ENCODE data around the gene LBH. TPM values are rescaled to one million over a fixed set of nuclear protein-coding genes. Genes with fewer than 3 reads are reported as not detected.

The LBH gene
- total and polyA plus RNA-seq, 2 experiments from 2014 or later: 17.5 to 30.3 TPM

DNA sequence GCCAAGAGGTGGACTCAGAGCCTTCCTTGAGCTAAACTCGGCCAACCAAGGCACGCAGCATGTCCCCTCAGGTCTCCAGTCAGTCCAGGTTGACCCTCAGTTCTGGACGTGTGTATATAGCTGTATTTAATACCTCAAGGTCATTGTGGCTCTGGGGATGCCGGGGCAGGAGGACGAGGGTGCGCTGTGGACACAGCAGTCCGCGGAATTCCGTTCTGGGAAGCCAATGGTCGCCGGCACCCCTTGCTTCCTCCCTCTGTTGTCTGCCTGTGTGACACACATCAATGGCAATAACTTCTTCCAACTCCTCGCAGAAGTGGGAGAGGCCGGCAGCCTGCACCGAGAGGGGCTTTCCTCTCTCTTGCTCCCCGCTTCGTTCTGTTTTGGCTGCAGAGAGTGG is 27.7 kb downstream of the LBH start:
- no peak for ATAC-seq

More for the DNA sequence above, 27.7 kb downstream of the LBH start:
- Histone ChIP-seq H3K36me3 (ENCODE audit: insufficient read depth) (no peaks in the 10 kb centered on the region), H3K4me2 (no peak overlapping the region), H4K20me1 (replicated peaks; ENCODE audit: insufficient read depth) (no peaks in the 10 kb centered on the region), H3K27me3 (ENCODE audit: insufficient read depth) (no peaks in the 10 kb centered on the region), H3F3A (replicated peaks; ENCODE audit: low read depth) (no peaks in the 10 kb centered on the region), H3K9me2 (ENCODE audit: insufficient read depth) (no peaks in the 10 kb centered on the region), H3K79me2 (replicated peaks; ENCODE audit: insufficient read depth) (no peaks in the 10 kb centered on the region), H3K4me1 (ENCODE audit: insufficient read depth) (no peaks in the 10 kb centered on the region), H3K27ac (ENCODE audit: low read depth) (no peak overlapping the region), H2AFZ (no peak overlapping the region), H3K4me3 (no peak overlapping the region)
- H3K4me1 Mint-ChIP-seq: peaks cover 4% of the 10 kb centered on the region; the same call in 1 of the 3 replicates
- H3K36me3 Mint-ChIP-seq (ENCODE audit: low read depth): peaks cover 17% of the 10 kb centered on the region; the same call in 2 of the 3 replicates
- H3K27ac Mint-ChIP-seq: no peak overlapping the region
- no peak overlapping the region for H3K4me3 Mint-ChIP-seq
- TF ChIP-seq EZH2 (IDR thresholded peaks at IDR 0.05; ENCODE audit: low read depth, unreplicated experiment) (no peak), CREB1 (CRISPR knock-in tag; IDR thresholded peaks at IDR 0.05; ENCODE audit: low read depth) (no peak)
- TF ChIP-seq, protein P1, sequence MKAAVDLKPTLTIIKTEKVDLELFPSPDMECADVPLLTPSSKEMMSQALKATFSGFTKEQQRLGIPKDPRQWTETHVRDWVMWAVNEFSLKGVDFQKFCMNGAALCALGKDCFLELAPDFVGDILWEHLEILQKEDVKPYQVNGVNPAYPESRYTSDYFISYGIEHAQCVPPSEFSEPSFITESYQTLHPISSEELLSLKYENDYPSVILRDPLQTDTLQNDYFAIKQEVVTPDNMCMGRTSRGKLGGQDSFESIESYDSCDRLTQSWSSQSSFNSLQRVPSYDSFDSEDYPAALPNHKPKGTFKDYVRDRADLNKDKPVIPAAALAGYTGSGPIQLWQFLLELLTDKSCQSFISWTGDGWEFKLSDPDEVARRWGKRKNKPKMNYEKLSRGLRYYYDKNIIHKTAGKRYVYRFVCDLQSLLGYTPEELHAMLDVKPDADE (IDR thresholded peaks at IDR 0.05): no peak
- TF ChIP-seq, protein P2, sequence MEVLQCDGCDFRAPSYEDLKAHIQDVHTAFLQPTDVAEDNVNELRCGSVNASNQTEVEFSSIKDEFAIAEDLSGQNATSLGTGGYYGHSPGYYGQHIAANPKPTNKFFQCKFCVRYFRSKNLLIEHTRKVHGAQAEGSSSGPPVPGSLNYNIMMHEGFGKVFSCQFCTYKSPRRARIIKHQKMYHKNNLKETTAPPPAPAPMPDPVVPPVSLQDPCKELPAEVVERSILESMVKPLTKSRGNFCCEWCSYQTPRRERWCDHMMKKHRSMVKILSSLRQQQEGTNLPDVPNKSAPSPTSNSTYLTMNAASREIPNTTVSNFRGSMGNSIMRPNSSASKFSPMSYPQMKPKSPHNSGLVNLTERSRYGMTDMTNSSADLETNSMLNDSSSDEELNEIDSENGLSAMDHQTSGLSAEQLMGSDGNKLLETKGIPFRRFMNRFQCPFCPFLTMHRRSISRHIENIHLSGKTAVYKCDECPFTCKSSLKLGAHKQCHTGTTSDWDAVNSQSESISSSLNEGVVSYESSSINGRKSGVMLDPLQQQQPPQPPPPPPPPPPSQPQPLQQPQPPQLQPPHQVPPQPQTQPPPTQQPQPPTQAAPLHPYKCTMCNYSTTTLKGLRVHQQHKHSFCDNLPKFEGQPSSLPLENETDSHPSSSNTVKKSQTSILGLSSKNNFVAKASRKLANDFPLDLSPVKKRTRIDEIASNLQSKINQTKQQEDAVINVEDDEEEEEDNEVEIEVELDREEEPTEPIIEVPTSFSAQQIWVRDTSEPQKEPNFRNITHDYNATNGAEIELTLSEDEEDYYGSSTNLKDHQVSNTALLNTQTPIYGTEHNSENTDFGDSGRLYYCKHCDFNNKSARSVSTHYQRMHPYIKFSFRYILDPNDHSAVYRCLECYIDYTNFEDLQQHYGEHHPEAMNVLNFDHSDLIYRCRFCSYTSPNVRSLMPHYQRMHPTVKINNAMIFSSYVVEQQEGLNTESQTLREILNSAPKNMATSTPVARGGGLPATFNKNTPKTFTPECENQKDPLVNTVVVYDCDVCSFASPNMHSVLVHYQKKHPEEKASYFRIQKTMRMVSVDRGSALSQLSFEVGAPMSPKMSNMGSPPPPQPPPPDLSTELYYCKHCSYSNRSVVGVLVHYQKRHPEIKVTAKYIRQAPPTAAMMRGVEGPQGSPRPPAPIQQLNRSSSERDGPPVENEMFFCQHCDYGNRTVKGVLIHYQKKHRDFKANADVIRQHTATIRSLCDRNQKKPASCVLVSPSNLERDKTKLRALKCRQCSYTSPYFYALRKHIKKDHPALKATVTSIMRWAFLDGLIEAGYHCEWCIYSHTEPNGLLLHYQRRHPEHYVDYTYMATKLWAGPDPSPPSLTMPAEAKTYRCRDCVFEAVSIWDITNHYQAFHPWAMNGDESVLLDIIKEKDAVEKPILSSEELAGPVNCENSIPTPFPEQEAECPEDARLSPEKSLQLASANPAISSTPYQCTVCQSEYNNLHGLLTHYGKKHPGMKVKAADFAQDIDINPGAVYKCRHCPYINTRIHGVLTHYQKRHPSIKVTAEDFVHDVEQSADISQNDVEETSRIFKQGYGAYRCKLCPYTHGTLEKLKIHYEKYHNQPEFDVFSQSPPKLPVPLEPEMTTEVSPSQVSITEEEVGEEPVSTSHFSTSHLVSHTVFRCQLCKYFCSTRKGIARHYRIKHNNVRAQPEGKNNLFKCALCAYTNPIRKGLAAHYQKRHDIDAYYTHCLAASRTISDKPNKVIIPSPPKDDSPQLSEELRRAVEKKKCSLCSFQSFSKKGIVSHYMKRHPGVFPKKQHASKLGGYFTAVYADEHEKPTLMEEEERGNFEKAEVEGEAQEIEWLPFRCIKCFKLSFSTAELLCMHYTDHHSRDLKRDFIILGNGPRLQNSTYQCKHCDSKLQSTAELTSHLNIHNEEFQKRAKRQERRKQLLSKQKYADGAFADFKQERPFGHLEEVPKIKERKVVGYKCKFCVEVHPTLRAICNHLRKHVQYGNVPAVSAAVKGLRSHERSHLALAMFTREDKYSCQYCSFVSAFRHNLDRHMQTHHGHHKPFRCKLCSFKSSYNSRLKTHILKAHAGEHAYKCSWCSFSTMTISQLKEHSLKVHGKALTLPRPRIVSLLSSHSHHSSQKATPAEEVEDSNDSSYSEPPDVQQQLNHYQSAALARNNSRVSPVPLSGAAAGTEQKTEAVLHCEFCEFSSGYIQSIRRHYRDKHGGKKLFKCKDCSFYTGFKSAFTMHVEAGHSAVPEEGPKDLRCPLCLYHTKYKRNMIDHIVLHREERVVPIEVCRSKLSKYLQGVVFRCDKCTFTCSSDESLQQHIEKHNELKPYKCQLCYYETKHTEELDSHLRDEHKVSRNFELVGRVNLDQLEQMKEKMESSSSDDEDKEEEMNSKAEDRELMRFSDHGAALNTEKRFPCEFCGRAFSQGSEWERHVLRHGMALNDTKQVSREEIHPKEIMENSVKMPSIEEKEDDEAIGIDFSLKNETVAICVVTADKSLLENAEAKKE (CRISPR knock-in tag; IDR thresholded peaks at IDR 0.05): no peak
- no peaks in the 10 kb centered on the region for H3K27me3 Mint-ChIP-seq (ENCODE audit: insufficient read depth, low read depth, poor library complexity)
- DNase-seq (ENCODE audit: low spot score): no peak
- peaks cover 17% of the 10 kb centered on the region; the same call in 2 of the 3 replicates for H3K9me3 Mint-ChIP-seq
